Measurements from ENCODE around the gene CDK19. TPM values are rescaled to one million over a fixed set of nuclear protein-coding genes. Genes with fewer than 3 reads are reported as not detected.

The CDK19 gene
- total RNA-seq, 1 experiment from 2014 or later: 24.3 TPM

DNA sequence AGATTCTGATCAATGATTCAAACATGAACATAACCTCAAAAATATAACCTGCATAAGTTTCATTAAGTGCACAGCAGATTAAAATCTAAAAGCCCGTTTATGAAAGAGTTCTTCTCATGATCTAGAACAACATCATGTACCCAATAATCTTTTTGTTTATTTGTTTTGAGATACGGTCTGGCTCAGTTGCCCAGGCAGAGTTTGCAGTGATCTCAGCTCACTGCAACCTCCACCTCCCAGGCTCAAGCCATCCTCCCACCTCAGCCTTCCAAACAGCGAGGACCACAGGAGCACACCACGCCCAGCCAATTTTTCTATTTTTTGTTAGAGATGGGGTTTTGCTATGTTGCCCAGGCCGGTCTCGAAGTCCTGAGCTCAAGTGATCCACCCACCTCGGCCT, 149.7 kb downstream of the CDK19 start:
- Mint-ChIP-seq H3K27me3 (ENCODE audit: unreplicated experiment) (no peaks in the 10 kb centered on the region), H3K27ac (ENCODE audit: unreplicated experiment) (no peak overlapping the region), H3K4me3 (ENCODE audit: low read depth, unreplicated experiment) (no peak overlapping the region), H3K36me3 (ENCODE audit: insufficient read depth, unreplicated experiment) (no peaks in the 10 kb centered on the region), H3K9me3 (ENCODE audit: low read depth, unreplicated experiment) (no peaks in the 10 kb centered on the region), H3K4me1 (ENCODE audit: low read depth, unreplicated experiment) (peaks cover 26% of the 10 kb centered on the region)
- TF ChIP-seq, protein P1, sequence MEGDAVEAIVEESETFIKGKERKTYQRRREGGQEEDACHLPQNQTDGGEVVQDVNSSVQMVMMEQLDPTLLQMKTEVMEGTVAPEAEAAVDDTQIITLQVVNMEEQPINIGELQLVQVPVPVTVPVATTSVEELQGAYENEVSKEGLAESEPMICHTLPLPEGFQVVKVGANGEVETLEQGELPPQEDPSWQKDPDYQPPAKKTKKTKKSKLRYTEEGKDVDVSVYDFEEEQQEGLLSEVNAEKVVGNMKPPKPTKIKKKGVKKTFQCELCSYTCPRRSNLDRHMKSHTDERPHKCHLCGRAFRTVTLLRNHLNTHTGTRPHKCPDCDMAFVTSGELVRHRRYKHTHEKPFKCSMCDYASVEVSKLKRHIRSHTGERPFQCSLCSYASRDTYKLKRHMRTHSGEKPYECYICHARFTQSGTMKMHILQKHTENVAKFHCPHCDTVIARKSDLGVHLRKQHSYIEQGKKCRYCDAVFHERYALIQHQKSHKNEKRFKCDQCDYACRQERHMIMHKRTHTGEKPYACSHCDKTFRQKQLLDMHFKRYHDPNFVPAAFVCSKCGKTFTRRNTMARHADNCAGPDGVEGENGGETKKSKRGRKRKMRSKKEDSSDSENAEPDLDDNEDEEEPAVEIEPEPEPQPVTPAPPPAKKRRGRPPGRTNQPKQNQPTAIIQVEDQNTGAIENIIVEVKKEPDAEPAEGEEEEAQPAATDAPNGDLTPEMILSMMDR (IDR thresholded peaks at IDR 0.05; ENCODE audit: unreplicated experiment): no peak
- no peak for DNase-seq
- BruUV-seq (replicated peaks): no TSS peak
- intact Hi-C loops (cut with micrococcal nuclease; ENCODE audit: unreplicated experiment): no loop called here
- CTCF ChIA-PET: interaction anchor here (0.6 kb wide), 1 partner anchor 211 kb away, joined by 3 read pairs; no protein-coding TSS in a partner anchor

DNA sequence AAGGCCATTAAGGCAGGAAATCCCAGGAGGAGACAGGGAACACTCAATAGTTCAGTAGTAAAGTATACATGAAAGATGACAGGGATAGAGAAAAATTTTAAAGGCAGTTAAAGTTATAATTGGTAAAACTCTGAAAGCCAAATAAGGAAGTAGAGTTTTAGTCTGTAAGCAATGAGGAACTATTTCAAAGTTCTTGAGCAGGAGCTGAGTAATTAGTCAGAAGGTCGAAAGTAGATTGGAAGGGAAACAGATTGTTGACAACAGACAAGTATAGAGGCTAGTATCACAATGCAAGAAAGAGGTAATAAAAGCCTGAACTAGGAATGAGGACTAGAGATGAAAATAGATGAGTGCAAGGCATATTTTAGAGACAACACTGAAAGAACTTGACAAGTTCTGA, 150.3 kb downstream of the CDK19 start:
- intact Hi-C loops (cut with micrococcal nuclease; ENCODE audit: unreplicated experiment): no loop called here
- Mint-ChIP-seq H3K4me3 (ENCODE audit: low read depth, unreplicated experiment) (no peak overlapping the region), H3K36me3 (ENCODE audit: insufficient read depth, unreplicated experiment) (no peaks in the 10 kb centered on the region), H3K27ac (ENCODE audit: unreplicated experiment) (peak overlapping the region; percentile 32), H3K4me1 (ENCODE audit: low read depth, unreplicated experiment) (peaks cover 26% of the 10 kb centered on the region), H3K9me3 (ENCODE audit: low read depth, unreplicated experiment) (no peaks in the 10 kb centered on the region), H3K27me3 (ENCODE audit: unreplicated experiment) (no peaks in the 10 kb centered on the region)
- DNase-seq: no peak
- TF ChIP-seq, protein P1 (IDR thresholded peaks at IDR 0.05; ENCODE audit: unreplicated experiment): no peak
- no TSS peak for BruUV-seq (replicated peaks)
- CTCF ChIA-PET: interaction anchor here (0.6 kb wide), 1 partner anchor 211 kb away, joined by 3 read pairs; no protein-coding TSS in a partner anchor

DNA sequence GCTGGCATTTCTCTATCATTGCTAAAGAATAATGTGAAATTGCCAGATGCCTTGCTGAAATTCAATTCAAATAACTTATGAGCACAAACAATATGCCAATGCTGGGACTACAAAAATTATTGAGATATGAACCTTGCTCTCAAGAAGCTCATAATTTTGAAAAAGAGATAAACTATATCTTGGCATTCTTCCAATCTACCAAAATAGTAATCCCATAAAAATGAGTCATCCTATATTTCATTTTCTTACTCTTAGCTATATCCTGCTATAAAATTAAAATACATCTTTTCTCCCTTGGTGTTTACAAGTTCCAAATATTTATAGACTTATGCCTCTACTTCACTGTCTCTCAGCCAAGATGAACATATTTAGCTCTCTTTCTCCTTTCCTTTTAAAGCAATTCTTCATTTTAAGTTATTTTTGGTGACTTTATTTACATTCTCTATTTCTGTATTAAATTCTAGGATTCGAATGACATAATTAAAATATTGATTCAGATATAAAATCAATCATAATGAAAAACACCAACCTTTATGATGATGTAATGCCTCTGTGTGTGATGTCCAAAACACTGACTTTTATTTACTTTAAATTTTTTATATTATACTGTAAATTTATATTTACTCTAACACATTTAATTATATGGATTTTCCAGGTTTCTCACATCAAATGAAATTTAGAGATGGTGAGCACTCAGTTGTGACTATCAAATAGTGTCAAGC, 152.6 kb downstream of the CDK19 start:
- CTCF ChIA-PET: no interaction called here

DNA sequence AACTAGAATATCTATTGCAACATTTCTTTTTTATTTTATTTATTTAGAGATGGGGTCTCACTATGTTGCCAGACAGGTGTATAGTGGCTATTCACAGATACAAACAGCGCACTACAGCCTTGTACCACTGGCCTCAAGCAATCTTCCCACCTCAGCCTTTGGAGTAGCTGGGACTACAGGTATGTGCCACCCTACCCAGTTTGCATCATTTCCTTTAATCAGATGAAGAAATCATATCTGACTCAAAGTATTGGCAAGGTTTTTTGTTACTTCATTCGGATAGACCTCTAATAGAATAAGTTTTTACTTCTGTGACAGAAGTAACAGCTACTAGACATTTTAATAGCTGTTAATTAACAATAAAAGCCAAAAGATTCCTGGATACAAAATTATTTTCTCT, 153.9 kb downstream of the CDK19 start:
- no peak overlapping the region for H3K4me3 Mint-ChIP-seq (ENCODE audit: low read depth, unreplicated experiment)
- TF ChIP-seq, protein P1 (IDR thresholded peaks at IDR 0.05; ENCODE audit: unreplicated experiment): no peak
- peaks cover 27% of the 10 kb centered on the region for H3K4me1 Mint-ChIP-seq (ENCODE audit: low read depth, unreplicated experiment)
- CTCF ChIA-PET: interaction anchor here (0.8 kb wide), 1 partner anchor 332 kb away, joined by 4 read pairs; no protein-coding TSS in a partner anchor
- no TSS peak for BruUV-seq (replicated peaks)
- H3K9me3 Mint-ChIP-seq (ENCODE audit: low read depth, unreplicated experiment): no peaks in the 10 kb centered on the region
- no peak overlapping the region for H3K27ac Mint-ChIP-seq (ENCODE audit: unreplicated experiment)
- intact Hi-C loops (cut with micrococcal nuclease; ENCODE audit: unreplicated experiment): no loop called here
- H3K27me3 Mint-ChIP-seq (ENCODE audit: unreplicated experiment): no peaks in the 10 kb centered on the region
- H3K36me3 Mint-ChIP-seq (ENCODE audit: insufficient read depth, unreplicated experiment): no peaks in the 10 kb centered on the region
- no peak for DNase-seq

More for the DNA sequence above, 152.6 kb downstream of the CDK19 start:
- H3K27ac Mint-ChIP-seq (ENCODE audit: unreplicated experiment): no peak overlapping the region
- peaks cover 26% of the 10 kb centered on the region for H3K4me1 Mint-ChIP-seq (ENCODE audit: low read depth, unreplicated experiment)
- H3K9me3 Mint-ChIP-seq (ENCODE audit: low read depth, unreplicated experiment): no peaks in the 10 kb centered on the region
- H3K4me3 Mint-ChIP-seq (ENCODE audit: low read depth, unreplicated experiment): no peak overlapping the region
- intact Hi-C loops (cut with micrococcal nuclease; ENCODE audit: unreplicated experiment): no loop called here
- no peaks in the 10 kb centered on the region for H3K27me3 Mint-ChIP-seq (ENCODE audit: unreplicated experiment)
- TF ChIP-seq, protein P1 (IDR thresholded peaks at IDR 0.05; ENCODE audit: unreplicated experiment): no peak
- no TSS peak for BruUV-seq (replicated peaks)
- no peak for DNase-seq
- no peaks in the 10 kb centered on the region for H3K36me3 Mint-ChIP-seq (ENCODE audit: insufficient read depth, unreplicated experiment)
